ENCODE measurements around the gene OST4.

OST4 gene

DNA sequence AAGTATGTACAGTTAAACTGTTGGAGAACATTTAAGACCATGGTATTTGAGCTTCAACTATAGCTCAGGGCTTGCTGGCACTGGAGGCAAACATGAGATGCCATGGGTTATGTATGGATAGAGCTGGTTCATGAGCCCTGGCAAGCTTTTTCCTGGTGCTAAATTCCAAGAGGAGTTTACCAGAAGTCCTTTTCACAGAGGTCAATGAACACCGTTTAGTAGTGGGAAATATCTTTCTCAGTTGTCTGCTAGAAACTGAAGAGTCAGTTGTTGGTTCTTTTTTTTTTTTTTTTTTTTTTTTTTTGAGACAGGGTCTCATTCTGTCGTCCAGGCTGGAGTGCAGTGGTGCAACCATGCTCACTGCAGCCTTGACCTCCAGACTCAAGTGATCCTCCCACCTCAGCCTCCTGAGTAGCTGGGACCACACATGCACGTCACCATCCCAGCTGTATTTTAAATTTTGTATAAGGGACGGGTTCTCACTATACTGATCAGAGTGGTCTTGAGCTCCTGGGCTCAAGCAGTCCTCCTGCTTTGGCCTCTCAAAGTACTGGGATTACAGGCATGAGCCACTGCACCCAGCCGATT is 16.5 kb upstream of the OST4 start:
- Histone ChIP-seq H3K4me1 (peaks cover 12% of the 10 kb centered on the region), H3K4me3 (peak overlapping the region; percentile 57), H3K27me3 (ENCODE audit: low read depth) (no peaks in the 10 kb centered on the region), H3K9me3 (no peaks in the 10 kb centered on the region), H3K36me3 (replicated peaks) (no peaks in the 10 kb centered on the region; the same call in 1 of the 2 replicates)
- in situ Hi-C loops (cut with MboI; ENCODE audit: low sequenced_read_pairs) = no loop called here
- DNase-seq (ENCODE audit: low spot score in 2 of 2) = no peak

DNA sequence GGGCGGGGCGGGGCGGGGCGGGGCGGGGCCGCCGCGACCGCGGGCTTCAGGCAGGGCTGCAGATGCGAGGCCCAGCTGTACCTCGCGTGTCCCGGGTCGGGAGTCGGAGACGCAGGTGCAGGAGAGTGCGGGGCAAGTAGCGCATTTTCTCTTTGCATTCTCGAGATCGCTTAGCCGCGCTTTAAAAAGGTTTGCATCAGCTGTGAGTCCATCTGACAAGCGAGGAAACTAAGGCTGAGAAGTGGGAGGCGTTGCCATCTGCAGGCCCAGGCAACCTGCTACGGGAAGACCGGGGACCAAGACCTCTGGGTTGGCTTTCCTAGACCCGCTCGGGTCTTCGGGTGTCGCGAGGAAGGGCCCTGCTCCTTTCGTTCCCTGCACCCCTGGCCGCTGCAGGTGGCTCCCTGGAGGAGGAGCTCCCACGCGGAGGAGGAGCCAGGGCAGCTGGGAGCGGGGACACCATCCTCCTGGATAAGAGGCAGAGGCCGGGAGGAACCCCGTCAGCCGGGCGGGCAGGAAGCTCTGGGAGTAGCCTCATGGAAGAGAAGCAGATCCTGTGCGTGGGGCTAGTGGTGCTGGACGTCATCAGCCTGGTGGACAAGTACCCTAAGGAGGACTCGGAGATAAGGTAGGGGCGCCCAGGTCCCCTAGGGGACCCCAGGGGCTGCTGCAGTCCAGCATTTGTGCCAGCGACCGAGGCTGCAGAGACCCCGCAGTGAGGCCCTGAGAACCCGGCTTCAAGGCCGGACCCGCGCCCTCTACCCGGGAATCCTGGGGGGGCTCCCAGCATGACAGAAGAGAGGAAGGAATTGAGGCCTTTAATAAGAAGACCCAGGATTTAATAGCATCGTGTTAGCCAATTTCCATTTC is 15.5 kb upstream of the OST4 start, which contains the start of gene KHK:
KHK (plus strand) TSS at position 49 of the 870 bp plus-strand sequence; CDS start at position 537, 488 bp downstream.
- DNase-seq (ENCODE audit: low spot score in 2 of 2) = peak; percentile 37 to 82

DNA sequence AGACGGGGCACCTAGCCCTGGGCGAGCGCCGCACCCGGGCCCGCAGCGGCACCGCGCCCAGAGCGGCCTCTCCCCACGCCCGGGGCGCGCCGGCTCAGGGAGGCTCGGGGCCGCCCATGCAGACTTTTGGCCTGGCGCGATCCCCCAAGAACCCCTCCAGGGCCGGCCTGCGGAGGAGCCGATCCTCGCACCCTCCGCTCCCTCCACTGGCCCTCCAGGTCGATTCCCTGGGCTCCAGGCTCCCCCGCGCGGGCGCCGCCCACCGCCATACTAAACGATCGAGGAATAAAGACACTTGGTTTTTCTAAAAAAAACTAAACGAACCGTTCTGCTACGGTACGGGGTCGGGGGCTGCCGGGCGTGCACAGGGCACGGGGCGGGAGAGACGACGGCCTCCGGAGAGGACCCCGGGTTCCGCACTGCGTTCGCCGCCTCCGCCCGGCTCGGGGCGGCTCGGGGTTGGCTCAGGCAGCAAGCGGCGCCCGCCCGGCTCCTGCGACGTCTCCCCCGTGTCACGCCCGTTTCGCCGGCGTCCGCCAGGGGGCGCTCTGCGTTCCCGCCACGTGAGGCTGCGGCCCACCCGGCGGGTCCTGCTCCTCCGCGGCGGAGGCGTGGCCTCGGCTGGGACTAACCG is 14.8 kb upstream of the OST4 start:
- peak; percentile 89 to 96 for DNase-seq (ENCODE audit: low spot score in 2 of 2)
- Histone ChIP-seq H3K4me1 (peaks cover 17% of the 10 kb centered on the region), H3K36me3 (replicated peaks) (no peaks in the 10 kb centered on the region; the same call in 1 of the 2 replicates), H3K4me3 (peak overlapping the region; percentile 57), H3K9me3 (no peaks in the 10 kb centered on the region), H3K27me3 (ENCODE audit: low read depth) (no peaks in the 10 kb centered on the region)
- in situ Hi-C loops (cut with MboI; ENCODE audit: low sequenced_read_pairs) = no loop called here

More for the DNA sequence above, 15.5 kb upstream of the OST4 start, which contains the start of gene KHK:
- Histone ChIP-seq H3K4me3 (peak within 1 kb of the TSS; percentile 57), H3K27me3 (ENCODE audit: low read depth) (no peaks in the 10 kb centered on the region), H3K9me3 (no peaks in the 10 kb centered on the region), H3K4me1 (peaks cover 12% of the 10 kb centered on the region), H3K36me3 (replicated peaks) (no peaks in the 10 kb centered on the region; the same call in 1 of the 2 replicates)
- in situ Hi-C loops (cut with MboI; ENCODE audit: low sequenced_read_pairs) = no loop called here

GRCh38 chr2:27085673-27086089 is 14.2 kb upstream of the OST4 start:
- no peaks in the 10 kb centered on the region for H3K9me3 ChIP-seq
- no peak overlapping the region for H3K4me3 ChIP-seq
- in situ Hi-C loops (cut with MboI; ENCODE audit: low sequenced_read_pairs) = no loop called here
- no peaks in the 10 kb centered on the region for H3K27me3 ChIP-seq (ENCODE audit: low read depth)
- H3K36me3 ChIP-seq (replicated peaks) = no peaks in the 10 kb centered on the region; the same call in 1 of the 2 replicates
- peaks cover 17% of the 10 kb centered on the region for H3K4me1 ChIP-seq
- DNase-seq (ENCODE audit: low spot score in 2 of 2) = no peak

DNA sequence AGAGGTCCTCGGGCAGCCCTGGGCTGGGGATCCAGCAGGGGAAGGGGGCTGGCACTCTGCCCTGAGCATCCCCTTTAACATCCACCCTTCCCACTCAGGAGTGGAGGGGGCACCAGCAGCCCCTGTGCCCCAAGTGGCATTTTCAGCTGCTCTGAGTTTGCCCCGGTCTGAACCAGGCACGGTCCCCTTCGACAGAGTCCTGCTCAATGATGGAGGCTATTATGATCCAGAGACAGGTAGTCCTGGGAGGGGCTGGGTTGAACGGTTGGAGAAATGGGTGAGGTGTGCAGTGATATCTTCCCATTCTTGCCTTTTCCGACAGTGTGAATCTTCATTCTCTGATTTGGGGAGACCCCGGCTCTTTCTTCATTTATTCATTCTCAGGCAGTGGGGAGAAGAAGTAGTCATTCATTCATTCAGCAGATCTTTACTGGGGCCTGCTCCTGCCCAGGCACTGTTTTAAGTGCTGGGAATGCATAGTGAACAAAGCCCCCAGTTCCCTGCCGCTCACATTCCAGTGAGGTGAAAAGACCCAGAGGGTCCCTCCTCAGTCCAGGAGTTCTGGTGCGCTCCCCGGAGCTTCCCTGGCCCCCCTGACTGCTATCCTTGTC is 13.7 kb upstream of the OST4 start:
- in situ Hi-C loops (cut with MboI; ENCODE audit: low sequenced_read_pairs) = no loop called here
- no peak for DNase-seq (ENCODE audit: low spot score in 2 of 2)
- Histone ChIP-seq H3K4me3 (no peak overlapping the region), H3K27me3 (ENCODE audit: low read depth) (no peaks in the 10 kb centered on the region), H3K36me3 (replicated peaks) (no peaks in the 10 kb centered on the region; the same call in 1 of the 2 replicates), H3K9me3 (no peaks in the 10 kb centered on the region), H3K4me1 (peaks cover 17% of the 10 kb centered on the region)

GRCh38 chr2:27084297-27085061 is 13.0 kb upstream of the OST4 start:
- H3K27me3 ChIP-seq (ENCODE audit: low read depth) = no peaks in the 10 kb centered on the region
- peaks cover 17% of the 10 kb centered on the region for H3K4me1 ChIP-seq
- no peak overlapping the region for H3K4me3 ChIP-seq
- no peaks in the 10 kb centered on the region; the same call in 1 of the 2 replicates for H3K36me3 ChIP-seq (replicated peaks)
- H3K9me3 ChIP-seq = no peaks in the 10 kb centered on the region
- no peak for DNase-seq (ENCODE audit: low spot score in 2 of 2)
- in situ Hi-C loops (cut with MboI; ENCODE audit: low sequenced_read_pairs) = no loop called here

DNA sequence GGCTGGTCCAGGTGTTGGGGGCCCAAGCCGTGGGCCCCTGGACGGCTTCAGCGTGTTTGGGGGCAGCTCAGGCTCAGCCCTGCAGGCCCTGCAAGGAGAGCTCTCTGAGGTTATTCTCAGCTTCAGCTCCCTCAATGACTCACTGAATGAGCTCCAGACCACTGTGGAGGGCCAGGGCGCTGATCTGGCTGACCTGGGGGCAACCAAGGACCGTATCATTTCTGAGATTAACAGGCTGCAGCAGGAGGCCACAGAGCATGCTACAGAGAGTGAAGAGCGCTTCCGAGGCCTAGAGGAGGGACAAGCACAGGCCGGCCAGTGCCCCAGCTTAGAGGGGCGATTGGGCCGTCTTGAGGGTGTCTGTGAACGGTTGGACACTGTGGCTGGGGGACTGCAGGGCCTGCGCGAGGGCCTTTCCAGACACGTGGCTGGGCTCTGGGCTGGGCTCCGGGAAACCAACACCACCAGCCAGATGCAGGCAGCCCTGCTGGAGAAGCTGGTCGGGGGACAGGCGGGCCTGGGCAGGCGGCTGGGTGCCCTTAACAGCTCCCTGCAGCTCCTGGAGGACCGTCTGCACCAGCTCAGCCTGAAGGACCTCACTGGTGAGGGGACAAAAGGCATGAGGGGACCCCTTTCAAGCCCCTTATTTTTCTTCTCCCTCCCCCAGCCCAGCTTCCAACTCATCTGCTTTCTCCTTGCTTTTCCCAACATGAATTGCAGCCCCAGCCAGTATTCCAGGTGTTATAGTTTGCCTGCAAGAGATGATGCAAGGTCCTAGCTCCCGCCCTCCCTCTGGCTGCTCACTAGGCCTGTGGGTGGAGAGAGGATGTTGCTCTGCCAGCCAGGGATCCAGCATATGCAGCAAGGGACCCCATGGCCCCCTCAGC is 12.2 kb upstream of the OST4 start:
- no peak overlapping the region for H3K4me3 ChIP-seq
- H3K36me3 ChIP-seq (replicated peaks) = no peaks in the 10 kb centered on the region; the same call in 1 of the 2 replicates
- in situ Hi-C loops (cut with MboI; ENCODE audit: low sequenced_read_pairs) = no loop called here
- DNase-seq (ENCODE audit: low spot score in 2 of 2) = no peak
- no peaks in the 10 kb centered on the region for H3K9me3 ChIP-seq
- no peaks in the 10 kb centered on the region for H3K27me3 ChIP-seq (ENCODE audit: low read depth)
- peaks cover 17% of the 10 kb centered on the region for H3K4me1 ChIP-seq

GRCh38 chr2:27082773-27083409 is 11.4 kb upstream of the OST4 start:
- in situ Hi-C loops (cut with MboI; ENCODE audit: low sequenced_read_pairs) = no loop called here
- no peaks in the 10 kb centered on the region for H3K9me3 ChIP-seq
- H3K4me3 ChIP-seq = no peak overlapping the region
- H3K4me1 ChIP-seq = peaks cover 11% of the 10 kb centered on the region
- no peaks in the 10 kb centered on the region; the same call in 1 of the 2 replicates for H3K36me3 ChIP-seq (replicated peaks)
- no peaks in the 10 kb centered on the region for H3K27me3 ChIP-seq (ENCODE audit: low read depth)
- DNase-seq (ENCODE audit: low spot score in 2 of 2) = no peak

DNA sequence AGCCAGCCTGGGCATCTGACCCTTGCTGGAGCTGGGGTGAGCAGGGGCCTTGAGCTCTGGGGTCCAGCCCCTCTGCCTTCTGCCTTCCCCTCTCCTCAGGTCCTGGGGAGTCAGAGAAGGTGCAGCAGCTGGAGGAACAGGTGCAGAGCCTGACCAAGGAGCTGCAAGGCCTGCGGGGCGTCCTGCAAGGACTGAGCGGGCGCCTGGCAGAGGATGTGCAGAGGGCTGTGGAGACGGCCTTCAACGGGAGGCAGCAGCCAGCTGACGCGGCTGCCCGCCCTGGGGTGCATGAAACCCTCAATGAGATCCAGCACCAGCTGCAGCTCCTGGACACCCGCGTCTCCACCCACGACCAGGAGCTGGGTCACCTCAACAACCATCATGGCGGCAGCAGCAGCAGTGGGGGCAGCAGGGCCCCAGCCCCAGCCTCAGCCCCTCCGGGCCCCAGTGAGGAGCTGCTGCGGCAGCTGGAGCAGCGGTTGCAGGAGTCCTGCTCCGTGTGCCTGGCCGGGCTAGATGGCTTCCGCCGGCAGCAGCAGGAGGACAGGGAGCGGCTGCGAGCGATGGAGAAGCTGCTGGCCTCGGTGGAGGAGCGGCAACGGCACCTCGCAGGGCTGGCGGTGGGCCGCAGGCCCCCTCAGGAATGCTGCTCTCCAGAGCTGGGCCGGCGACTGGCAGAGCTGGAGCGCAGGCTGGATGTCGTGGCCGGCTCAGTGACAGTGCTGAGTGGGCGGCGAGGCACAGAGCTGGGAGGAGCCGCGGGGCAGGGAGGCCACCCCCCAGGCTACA is 10.7 kb upstream of the OST4 start:
- Histone ChIP-seq H3K9me3 (no peaks in the 10 kb centered on the region), H3K4me1 (peaks cover 6% of the 10 kb centered on the region), H3K36me3 (replicated peaks) (no peaks in the 10 kb centered on the region; the same call in 1 of the 2 replicates), H3K27me3 (ENCODE audit: low read depth) (no peaks in the 10 kb centered on the region), H3K4me3 (no peak overlapping the region)
- no peak for DNase-seq (ENCODE audit: low spot score in 2 of 2)
- in situ Hi-C loops (cut with MboI; ENCODE audit: low sequenced_read_pairs) = no loop called here

DNA sequence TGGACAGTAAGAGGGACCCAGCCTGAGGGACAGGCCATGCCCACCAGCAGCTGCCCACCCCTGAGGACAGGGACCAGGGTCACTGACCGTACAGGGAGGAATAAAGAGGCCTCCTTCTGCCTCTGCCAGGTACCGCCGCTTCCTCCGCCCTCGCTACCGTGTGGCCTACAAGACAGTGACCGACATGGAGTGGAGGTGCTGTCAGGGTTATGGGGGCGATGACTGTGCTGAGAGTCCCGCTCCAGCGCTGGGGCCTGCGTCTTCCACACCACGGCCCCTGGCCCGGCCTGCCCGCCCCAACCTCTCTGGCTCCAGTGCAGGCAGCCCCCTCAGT is 9.1 kb upstream of the OST4 start:
- H3K9me3 ChIP-seq = no peaks in the 10 kb centered on the region
- no peaks in the 10 kb centered on the region for H3K36me3 ChIP-seq (replicated peaks)
- peaks cover 5% of the 10 kb centered on the region for H3K4me1 ChIP-seq
- DNase-seq (ENCODE audit: low spot score in 2 of 2) = no peak
- 0 out of 2 replicates have a peak, but pooled peaks cover 2% of the 10 kb centered on the region for H3K27me3 ChIP-seq (ENCODE audit: low read depth)
- in situ Hi-C loops (cut with MboI; ENCODE audit: low sequenced_read_pairs) = no loop called here
- H3K4me3 ChIP-seq = no peak overlapping the region

DNA sequence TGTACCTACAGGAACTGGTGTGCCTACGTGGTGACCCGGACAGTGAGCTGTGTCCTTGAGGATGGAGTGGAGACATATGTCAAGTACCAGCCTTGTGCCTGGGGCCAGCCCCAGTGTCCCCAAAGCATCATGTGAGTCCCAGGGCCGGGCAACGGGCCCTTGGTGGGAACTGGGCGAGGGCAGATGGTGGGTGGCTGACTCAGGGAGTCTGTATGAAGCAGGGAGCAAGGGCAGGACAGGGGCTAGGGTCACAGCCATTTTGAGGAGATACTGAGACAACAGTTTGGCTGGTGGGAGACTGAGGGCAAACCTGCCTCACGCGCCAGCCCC is 8.7 kb upstream of the OST4 start:
- H3K27me3 ChIP-seq (ENCODE audit: low read depth) = 0 out of 2 replicates have a peak, but pooled peaks cover 2% of the 10 kb centered on the region
- in situ Hi-C loops (cut with MboI; ENCODE audit: low sequenced_read_pairs) = no loop called here
- no peak overlapping the region for H3K4me3 ChIP-seq
- no peaks in the 10 kb centered on the region for H3K36me3 ChIP-seq (replicated peaks)
- no peak for DNase-seq (ENCODE audit: low spot score in 2 of 2)
- no peaks in the 10 kb centered on the region for H3K9me3 ChIP-seq
- H3K4me1 ChIP-seq = peaks cover 5% of the 10 kb centered on the region

All from HAP-1 (cell line).